GM10847 (cell line): ENCODE data around the gene BCAR1.

Experiments used
- POLR2A ChIP-seq: IDR thresholded peaks from 2 replicates; pipeline ENCODE4 v1.6.1; 2011; ENCODE audit not compliant: insufficient read length; ENCODE audit errors: extremely low read depth

Gene BCAR1

DNA sequence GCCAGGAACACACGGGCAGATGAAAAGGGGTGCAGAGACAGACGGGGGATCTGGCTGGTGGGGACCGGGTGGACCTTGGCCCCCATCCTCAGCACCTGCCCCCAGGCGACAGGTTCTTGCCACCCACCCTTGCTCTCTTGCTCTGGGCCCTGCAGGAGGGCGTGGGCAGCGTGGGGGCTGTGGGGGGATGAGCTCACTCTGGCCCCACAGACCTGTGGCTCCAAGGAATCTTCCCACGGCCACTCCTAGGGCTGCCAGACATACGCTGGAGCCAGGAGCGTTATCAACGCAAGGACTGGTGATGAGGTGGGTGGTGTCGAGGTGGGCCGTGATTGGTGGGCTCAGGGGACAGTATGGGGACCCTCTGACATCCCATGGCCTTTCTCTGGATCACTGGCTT is 26.3 kb downstream of the BCAR1 start:
- no peak for TF ChIP-seq POLR2A

DNA sequence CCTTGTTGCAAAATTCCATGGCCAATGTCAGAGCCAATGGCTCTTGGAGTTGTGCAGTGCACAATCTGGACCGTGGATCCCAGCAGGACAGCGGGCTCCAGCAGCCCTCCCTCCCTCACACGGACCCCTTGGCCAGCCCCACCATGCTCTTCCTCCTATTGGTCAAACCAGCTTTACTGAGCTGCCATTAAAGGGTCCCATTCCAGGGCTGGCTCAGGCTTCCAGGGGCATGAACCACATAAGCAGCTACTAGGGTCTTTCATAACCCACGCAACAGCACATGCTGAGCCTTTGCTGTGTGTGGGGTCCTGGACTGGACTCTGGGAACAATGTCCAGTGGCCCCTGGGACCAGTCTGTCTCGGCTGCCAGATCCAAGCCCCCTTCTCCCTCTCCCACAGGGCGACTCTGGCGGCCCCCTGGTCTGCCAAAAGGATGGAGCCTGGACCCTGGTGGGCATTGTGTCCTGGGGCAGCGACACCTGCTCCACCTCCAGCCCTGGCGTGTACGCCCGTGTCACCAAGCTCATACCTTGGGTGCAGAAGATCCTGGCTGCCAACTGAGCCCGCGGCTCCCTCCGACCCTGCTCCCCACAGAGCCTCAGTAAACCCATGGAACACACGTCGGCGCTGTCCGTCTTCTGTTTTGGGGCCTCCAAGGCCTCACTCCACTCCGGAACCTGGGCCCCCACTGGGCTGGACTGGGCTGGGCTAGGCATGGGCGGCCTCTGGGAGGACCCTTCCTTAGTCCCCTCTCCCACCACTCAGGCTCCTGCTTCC is 26.9 kb downstream of the BCAR1 start:
- no peak for TF ChIP-seq POLR2A

DNA sequence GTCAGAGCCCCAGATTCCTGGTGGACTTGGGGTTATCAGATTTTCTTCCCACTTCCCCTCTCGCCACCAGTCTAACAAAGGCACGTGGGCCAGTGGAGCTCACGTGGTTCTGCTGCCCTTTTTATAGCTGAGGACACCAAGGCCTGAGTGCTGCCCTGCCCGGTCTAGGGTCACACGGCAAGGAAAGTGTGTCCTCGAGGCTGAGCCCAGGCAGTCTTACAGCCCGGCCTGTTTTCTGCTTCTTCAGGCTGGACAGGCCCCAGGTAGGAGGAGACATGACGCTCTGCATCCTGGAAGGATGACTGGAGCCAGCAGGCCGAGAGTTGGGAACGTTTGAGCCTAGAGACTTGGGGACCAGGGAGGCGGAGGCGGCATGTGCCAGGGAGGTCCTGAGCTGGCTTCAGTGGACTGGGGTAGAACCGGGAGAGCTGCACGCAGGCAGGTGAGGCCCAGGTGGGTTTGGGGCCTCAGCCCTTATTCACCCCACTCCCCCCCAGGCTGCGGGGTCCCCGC is 29.1 kb downstream of the BCAR1 start:
- no peak for TF ChIP-seq POLR2A

DNA sequence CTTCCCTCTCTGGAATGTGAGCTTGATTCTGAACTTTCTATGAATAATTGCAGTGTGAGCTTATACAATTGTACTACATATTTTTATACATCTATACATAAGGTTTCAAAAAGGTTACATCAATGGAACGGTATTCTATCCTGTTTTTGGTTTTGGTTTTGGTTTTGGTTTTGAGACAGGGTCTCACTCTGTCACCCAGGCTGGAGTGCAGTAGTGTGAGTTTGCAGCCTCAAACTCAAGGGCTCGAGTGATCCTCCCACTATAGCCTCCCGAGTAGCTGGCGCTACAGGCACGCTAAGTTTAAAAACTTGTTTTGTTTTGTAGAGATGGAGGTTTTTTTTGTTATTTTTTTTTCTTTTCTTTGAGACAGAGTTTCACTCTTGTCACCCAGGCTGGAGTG is 31.6 kb downstream of the BCAR1 start:
- TF ChIP-seq POLR2A: no peak

DNA sequence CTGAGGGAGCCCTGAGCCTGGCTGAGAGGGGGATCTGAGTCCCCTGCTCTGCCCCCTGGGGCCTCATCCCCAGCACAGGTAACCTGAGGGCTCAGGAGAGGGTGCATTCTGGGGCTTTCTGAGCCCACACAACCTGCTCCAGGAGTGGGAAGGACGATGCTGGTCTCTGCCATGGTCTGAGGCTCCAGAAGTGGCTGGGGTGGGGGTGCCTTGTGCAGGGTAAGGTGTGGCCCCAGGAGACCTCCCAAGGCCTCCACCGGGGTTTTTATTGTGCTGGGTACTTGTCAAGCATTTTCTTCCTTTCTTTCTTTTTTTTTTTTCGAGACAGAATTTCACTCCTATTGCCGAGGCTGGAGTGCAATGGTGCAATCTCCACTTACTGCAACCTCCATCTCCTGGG is 32.3 kb downstream of the BCAR1 start:
- TF ChIP-seq POLR2A: no peak

DNA sequence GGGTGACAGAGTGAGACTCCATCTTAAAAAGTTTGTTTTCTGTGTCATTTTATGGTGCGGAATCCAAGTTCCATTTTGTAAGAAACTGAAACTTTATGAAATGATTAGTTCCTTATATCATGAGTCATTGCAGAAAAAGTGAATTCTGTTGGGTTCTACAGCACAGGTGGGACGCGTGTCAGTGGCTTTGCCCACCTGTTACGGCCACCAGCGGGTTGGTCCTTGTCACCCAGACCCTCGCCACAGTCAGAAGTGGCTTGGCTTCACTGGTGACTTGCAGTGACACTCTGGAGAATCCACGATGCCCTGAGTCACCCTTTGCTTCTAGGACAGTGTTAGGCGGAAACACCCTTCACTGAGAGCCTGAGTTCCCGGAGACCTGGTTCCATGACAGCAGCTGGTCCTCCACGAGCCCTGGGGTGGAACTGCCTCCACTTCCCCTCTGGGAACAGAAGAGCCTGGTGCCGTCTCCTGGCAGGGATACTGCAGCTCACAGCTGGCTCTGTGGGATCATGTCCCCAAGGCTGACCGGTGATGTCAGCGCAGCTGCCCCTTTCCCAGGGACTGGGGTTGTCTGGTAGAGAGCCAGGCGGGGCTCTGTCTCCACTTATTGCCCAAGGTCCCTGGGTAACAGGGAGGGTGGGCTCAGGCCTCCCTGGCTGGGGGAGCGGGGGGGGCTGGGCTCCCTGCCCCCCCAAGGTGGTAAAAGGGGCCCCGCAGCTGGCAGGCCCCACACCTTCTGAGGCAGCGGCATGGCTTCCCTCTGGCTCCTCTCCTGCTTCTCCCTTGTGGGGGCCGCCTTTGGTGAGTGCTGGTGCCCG is 33.0 kb downstream of the BCAR1 start, which contains the start of gene CTRB1:
CTRB1 (plus strand) TSS at position 733 of the 821 bp plus-strand sequence; CDS start at position 753, 20 bp downstream.
- TF ChIP-seq POLR2A: no peak

DNA sequence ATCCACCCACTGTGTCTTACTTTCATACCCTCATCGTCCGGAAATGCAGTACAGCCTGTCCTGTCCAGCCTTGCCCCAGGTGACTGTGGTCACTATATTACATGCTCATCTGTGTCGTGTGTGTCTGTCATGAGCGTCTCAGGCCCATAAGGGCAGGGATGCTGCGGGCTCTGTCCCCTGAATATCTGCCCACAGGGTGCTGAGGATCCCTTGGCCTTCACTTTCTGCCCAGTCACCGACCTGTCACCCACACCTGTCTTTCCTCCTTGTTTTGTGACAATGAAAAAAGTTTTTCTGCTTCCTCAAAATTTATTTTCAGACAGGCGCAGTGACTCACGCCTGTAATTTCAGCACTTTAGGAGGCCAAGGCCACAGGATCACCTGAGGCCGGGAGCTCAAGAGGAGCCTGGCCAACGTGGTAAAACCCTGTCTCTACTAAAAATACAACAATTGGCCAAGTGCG is 34.0 kb downstream of the BCAR1 start:
- TF ChIP-seq POLR2A: no peak

DNA sequence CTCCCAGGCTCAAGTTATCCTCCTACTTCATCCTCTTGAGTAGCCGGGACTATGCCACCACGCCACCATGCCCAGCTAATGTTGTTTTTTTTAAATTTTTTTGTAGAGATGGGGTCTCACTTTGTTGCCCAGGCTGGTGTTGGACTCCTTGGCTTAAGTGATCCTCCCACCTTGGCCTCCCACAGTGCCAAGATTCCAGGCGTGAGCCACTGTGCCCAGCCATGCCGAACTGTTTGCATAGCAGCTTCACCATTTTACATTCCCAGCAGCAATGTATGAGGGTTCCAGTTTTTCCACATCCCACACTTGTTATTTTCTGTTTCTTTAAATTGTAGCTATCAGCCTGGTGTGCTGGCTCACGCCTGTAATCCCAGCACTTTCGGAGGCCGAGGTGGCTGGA is 34.8 kb downstream of the BCAR1 start:
- TF ChIP-seq POLR2A: no peak

DNA sequence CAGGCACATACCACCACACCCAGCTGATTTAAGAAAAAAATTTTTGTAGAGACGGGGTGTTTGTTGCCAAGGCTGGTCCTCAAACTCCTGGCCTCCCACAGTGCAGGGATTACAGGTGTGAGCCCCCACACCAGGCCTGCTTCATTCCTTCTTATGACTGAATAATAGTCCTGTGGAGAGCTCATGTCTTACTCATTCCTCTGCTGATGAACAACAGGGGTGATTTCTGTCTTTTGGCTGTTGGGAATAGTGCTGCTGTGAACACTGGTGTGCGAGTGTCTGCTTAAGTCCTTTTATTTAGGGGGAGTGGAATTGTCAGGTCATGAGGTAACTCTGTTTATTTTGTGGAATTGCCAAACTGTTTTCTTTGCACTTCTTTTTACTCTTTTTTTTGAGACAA is 35.3 kb downstream of the BCAR1 start:
- no peak for TF ChIP-seq POLR2A

DNA sequence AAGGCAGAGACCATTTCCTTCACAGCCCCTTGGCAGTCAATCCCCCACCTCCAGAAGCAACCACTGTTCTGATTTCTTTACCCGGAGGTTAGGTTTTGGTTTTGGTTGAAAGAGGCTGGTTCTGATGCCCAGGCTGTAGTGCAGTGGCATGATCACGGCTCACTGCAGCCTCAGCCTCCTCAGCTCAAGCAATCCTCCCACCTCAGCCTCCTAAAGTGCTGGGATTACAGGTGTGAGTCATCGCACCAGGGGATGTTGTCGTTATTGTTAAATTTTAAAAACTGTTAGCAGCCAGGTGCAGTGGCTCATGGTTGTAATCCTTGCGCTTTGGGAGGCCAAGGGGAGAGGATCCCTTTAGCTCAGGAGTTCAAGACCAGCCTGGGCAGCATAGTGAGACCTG is 41.5 kb downstream of the BCAR1 start:
- no peak for TF ChIP-seq POLR2A

DNA sequence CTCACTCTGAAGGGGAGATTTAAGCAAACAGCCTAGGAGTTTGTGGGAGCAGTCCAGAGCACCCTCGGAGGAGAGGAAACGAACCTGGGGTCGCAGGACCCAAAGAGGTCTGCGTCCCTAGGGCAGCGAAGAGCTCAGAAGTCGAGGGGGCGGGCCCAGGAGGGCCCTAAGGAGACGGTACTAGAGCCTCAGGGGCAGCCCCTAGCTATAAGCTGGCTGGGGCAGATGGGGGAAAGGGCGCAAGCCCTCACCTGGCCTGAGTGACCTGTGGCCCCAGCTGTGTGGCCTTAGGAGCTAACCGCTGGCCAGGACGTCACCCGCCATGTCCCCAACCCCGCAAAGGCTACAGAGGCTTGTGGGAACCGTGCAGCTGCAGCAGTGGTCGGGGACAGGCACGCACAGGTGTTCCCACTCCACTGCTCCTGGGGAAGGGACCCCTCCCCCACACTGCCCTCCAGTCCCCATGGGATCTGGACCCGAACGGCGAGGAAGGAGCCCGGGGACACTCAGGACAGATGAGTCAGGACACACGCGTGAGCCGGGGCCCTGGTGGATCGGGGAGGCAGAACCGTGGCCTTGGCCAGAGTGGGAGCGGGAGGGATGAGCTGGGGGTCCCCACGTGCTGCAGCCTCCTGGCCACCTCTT is 42.4 kb downstream of the BCAR1 start:
- TF ChIP-seq POLR2A: no peak

DNA sequence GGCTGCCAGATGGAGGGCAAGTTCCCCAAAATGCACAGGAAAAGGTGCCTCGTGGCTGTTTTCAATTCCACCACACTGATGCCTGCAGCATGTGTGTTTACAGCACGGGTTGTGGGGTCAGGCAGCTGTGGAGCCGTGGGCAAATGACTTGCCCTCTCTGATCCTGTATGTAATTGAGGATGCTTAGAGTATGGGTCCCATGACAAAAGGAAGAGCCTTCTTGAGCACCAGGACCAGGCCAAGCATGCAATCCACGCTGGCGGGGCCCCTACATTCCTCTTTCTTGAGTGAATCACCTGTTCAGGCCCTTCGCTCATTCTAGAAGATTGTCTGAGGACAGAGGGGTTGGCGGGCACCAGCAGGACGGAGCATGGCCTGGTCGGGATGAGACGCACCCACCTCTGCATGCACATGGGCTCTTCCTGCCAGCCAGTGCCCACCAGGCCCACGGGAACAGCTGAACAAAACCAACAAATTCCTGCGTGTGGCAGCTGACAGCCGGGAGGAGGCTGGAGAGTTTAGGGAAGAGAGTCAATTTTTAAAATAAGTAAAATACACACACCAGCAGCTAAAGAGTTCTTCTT is 43.1 kb downstream of the BCAR1 start:
- no peak for TF ChIP-seq POLR2A

DNA sequence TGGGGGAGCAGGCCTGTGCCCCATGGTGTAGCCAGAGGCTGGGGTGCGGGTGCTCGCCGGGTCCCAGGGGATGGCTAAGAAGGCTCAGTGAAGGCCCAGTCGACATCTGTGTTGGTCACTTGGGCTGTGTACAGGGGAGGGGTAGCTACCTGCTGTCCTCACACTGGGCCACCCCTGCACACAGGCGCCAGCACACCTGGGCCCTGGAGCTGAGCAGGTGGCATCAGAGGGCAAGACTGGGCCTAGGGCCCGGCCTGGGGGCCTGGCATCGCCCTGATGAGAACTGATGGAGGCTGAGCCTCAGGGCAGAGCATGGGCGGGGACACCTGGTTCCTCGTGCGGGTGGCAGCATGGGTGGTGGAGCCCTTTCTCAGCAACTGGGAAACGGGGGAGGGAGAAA is 43.6 kb downstream of the BCAR1 start:
- no peak for TF ChIP-seq POLR2A

DNA sequence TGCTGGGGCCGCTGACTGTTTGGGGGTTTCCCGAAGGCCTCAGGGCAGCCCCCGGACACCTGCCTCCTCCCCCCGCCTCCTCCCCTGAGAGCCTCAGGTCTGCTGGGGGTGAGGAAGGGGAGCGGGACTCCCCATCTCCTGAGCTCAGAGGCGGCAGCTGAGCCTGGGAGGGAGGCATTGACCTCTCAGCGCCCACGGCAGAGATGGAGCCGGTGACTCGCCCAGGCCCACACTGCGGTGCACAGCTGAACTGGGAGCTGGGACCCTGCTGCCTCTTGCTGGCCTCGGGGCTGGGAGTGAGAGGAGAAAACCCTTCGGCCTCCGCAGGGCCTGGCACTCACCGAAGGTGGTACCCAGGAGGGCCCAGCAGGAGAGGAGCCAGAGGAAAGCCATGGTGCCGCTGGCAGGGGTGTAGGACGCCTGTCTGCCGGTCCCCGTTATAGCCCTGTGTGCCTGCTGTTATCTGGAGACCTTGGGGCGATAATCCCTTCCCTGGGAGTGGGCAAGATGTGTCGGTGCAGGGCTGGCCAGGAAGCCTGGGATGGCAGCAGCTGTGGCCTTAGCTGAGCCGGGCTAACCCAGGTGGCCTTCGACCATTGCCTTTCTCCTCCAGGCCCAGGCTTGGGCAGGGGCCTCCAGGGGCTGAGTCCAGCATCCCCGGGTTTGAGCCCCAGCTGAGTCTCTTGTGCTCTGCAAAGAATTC is 44.5 kb downstream of the BCAR1 start, which contains the start of gene CTRB2:
CTRB2 (minus strand) TSS at position 413 of the 703 bp plus-strand sequence; CDS start at position 393, 20 bp downstream.
- TF ChIP-seq POLR2A: no peak
